Thyroid gland (tissue), 4 donors: ENCODE data around the gene ADAMTS4.

ENCODE experiments used
- POLR2A ChIP-seq, 2 donors: fragments of 450-650 bp; IDR thresholded peaks; one replicate each; pipeline ENCODE4 v1.6.1; 2017; ENCODE audit warnings: antibody characterized with exemption in 2 of 2, mild to moderate bottlenecking in 2 of 2, moderate library complexity in 1 of 2
- TF ChIP-seq, protein P1 (sequence below), 6 experiments: fragments of 200-600 bp in 3 of 6; fragments of 450-650 bp in 3 of 6; sonication (generic) in 3 of 6; IDR thresholded peaks; one replicate each; pipeline ENCODE4 v1.5.1; 2016 to 2019; ENCODE audit warnings: antibody characterized with exemption in 6 of 6, mild to moderate bottlenecking in 2 of 6, inconsistent platforms in 1 of 6, moderate library complexity in 1 of 6

DNA sequence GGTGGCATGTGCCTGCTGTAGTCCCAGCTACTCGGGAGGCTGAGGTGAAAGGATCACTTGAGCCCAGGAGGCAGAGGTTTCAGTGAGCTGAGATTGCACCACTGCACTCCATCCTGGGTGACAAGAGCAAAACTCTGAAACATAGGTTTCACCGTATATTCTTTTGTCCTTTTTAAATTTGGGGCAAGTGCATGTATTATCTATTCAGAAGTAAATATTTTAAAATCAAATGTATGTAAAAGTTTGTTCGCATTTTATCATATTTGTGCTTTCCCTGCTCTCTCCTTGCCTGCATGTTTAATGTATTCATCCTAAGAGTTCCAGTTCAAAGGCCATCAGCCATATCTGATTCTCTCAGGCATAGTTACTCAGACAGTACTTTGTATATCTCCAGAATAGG lies 53.0 kb downstream of the ADAMTS4 start:
- TF ChIP-seq, protein P1, sequence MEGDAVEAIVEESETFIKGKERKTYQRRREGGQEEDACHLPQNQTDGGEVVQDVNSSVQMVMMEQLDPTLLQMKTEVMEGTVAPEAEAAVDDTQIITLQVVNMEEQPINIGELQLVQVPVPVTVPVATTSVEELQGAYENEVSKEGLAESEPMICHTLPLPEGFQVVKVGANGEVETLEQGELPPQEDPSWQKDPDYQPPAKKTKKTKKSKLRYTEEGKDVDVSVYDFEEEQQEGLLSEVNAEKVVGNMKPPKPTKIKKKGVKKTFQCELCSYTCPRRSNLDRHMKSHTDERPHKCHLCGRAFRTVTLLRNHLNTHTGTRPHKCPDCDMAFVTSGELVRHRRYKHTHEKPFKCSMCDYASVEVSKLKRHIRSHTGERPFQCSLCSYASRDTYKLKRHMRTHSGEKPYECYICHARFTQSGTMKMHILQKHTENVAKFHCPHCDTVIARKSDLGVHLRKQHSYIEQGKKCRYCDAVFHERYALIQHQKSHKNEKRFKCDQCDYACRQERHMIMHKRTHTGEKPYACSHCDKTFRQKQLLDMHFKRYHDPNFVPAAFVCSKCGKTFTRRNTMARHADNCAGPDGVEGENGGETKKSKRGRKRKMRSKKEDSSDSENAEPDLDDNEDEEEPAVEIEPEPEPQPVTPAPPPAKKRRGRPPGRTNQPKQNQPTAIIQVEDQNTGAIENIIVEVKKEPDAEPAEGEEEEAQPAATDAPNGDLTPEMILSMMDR (IDR thresholded peaks at IDR 0.05), result no peak
- no peak for TF ChIP-seq POLR2A (IDR thresholded peaks at IDR 0.05)
